HCT116 (cell line): Measurements from ENCODE around the gene CCDC32. TPM values are rescaled to one million over a fixed set of nuclear protein-coding genes. Genes with fewer than 3 reads are reported as not detected.

ENCODE experiments used
- ATAC-seq: fragments of 200-7000 bp; cut with Tn5 transposase; 2 replicates; pipeline ENCODE4 v1.9.1; 2020; ENCODE audit warnings: mild to moderate bottlenecking, moderate library complexity
- BruUV-seq: library from RNA; stranded (reverse); fragments of 400-500 nt; replicated peaks from 2 replicates; lab custom pipeline; 2021; lab: Mats Ljungman, UMichigan
- CTCF ChIA-PET: fragments of 300-600 bp; sonication (Branson Sonifier 250); formaldehyde crosslinking; loops from one replicate; lab custom pipeline; 2021; ENCODE audit warnings: antibody characterized with exemption; lab: Charles Lee
- POLR2A ChIA-PET: fragments of 300-600, 350-600 bp; sonication (Branson Sonifier 250); formaldehyde crosslinking; loops from one replicate; lab custom pipeline; 2021; ENCODE audit warnings: antibody characterized with exemption; lab: Charles Lee
- RAD21 ChIA-PET, 2 experiments: fragments of 300-600 bp; sonication (Branson Sonifier 250); formaldehyde crosslinking; loops; one replicate each; lab custom pipeline; 2023; ENCODE audit warnings: low total read pairs in 2 of 2; ENCODE audit not compliant: uncharacterized antibody in 2 of 2, unreplicated experiment in 2 of 2, low non-redundant PET in 1 of 2; lab: Charles Lee
- DNase-seq: peaks from one replicate; pipeline ENCODE4 v3.0.0-alpha.2; 2010; ENCODE audit warnings: low read depth, low spot score
- H2AFZ ChIP-seq: fragments of 200-600 bp; shearing (Covaris generic), sonication (generic); 2 replicates; pipeline ENCODE4 v1.6.1; 2017; ENCODE audit warnings: low read depth, mixed run types, mixed read lengths, antibody characterized with exemption, low read length; ENCODE audit not compliant: poor library complexity, severe bottlenecking
- H3K27ac ChIP-seq: 2 replicates; pipeline ENCODE4 v1.5.1; 2012; ENCODE audit warnings: low read depth, low read length
- H3K27me3 ChIP-seq: fragments of 200-600 bp; sonication (generic); 2 replicates; pipeline ENCODE4 v1.6.1; 2016; ENCODE audit warnings: mixed run types, low read length, mixed read lengths; ENCODE audit not compliant: insufficient read depth
- H3K36me3 ChIP-seq, 2 experiments: fragments of 200-500 bp in 1 of 2; fragments of 200-600 bp in 1 of 2; sonication (Bioruptor generic) in 1 of 2; sonication (generic) in 1 of 2; 2 replicates each; pipeline versions ENCODE4 v1.5.1 to v1.6.1; 2014 to 2016; ENCODE audit warnings: low read length in 2 of 2, inconsistent platforms in 1 of 2, mixed read lengths in 1 of 2, mixed run types in 1 of 2; ENCODE audit not compliant: insufficient read depth in 2 of 2, control insufficient read depth in 1 of 2
- H3K4me1 ChIP-seq, 2 experiments: fragments of 200-600 bp in 1 of 2; sonication (generic) in 1 of 2; 2 replicates each; pipeline versions ENCODE4 v1.5.1 to v1.6.1; 2012 to 2017; ENCODE audit warnings: low read length in 2 of 2, inconsistent platforms in 1 of 2, mild to moderate bottlenecking in 1 of 2, mixed read lengths in 1 of 2, mixed run types in 1 of 2, moderate library complexity in 1 of 2; ENCODE audit not compliant: insufficient read depth in 2 of 2, control insufficient read depth in 1 of 2
- H3K4me2 ChIP-seq: fragments of 200-600 bp; sonication (generic); 2 replicates; pipeline ENCODE4 v1.6.1; 2017; ENCODE audit warnings: mixed run types, low read length, mixed read lengths
- H3K4me3 ChIP-seq, 2 experiments: fragments of 200-600 bp in 1 of 2; sonication (generic) in 1 of 2; replicated peaks in 1 of 2; 2 replicates each; pipeline ENCODE4 v1.5.1; 2011 to 2016; ENCODE audit warnings: low read length in 2 of 2, control low read depth in 1 of 2, low read depth in 1 of 2, mild to moderate bottlenecking in 1 of 2, mixed read lengths in 1 of 2, mixed run types in 1 of 2
- H3K79me2 ChIP-seq: fragments of 200-600 bp; sonication (generic); 2 replicates; pipeline ENCODE4 v1.6.1; 2017; ENCODE audit warnings: mild to moderate bottlenecking, mixed run types, low read length, moderate library complexity, mixed read lengths; ENCODE audit not compliant: insufficient read depth
- H3K9ac ChIP-seq: fragments of 200-600 bp; sonication (generic); 2 replicates; pipeline ENCODE4 v1.6.1; 2016; ENCODE audit warnings: low read length, mixed read lengths
- H3K9me2 ChIP-seq: fragments of 200-600 bp; sonication (generic), shearing (Covaris generic); 2 replicates; pipeline ENCODE4 v1.6.1; 2017; ENCODE audit warnings: mixed run types, mild to moderate bottlenecking, moderate library complexity; ENCODE audit not compliant: insufficient read depth
- H3K9me3 ChIP-seq, 2 experiments: fragments of 200-500 bp in 1 of 2; fragments of 200-600 bp in 1 of 2; sonication (Bioruptor generic) in 1 of 2; sonication (generic) in 1 of 2; 2 replicates each; pipeline ENCODE4 v1.6.1; 2014 to 2017; ENCODE audit warnings: low read length in 2 of 2, mixed read lengths in 2 of 2, inconsistent platforms in 1 of 2, low read depth in 1 of 2, mild to moderate bottlenecking in 1 of 2, mixed run types in 1 of 2, moderate library complexity in 1 of 2; ENCODE audit not compliant: control insufficient read depth in 1 of 2, insufficient read depth in 1 of 2
- H4K20me1 ChIP-seq: fragments of 200-600 bp; sonication (generic), shearing (Covaris generic); 2 replicates; pipeline ENCODE4 v1.6.1; 2017; ENCODE audit warnings: mixed run types, mild to moderate bottlenecking, moderate library complexity; ENCODE audit not compliant: insufficient read depth
- ATF3 ChIP-seq: IDR thresholded peaks from 2 replicates; pipeline ENCODE4 v1.6.1; 2012
- CTCF ChIP-seq, 3 experiments: fragments of 200-600 bp in 1 of 3; sonication (generic) in 1 of 3; IDR thresholded peaks in 2 of 3; conservative IDR thresholded peaks in 1 of 3; 2 replicates each; pipeline ENCODE4 v1.5.1; 2012 to 2017; ENCODE audit warnings: low read depth in 2 of 3, low read length in 2 of 3, antibody characterized with exemption in 1 of 3, borderline replicate concordance in 1 of 3, control low read depth in 1 of 3, mild to moderate bottlenecking in 1 of 3, mixed read lengths in 1 of 3, mixed run types in 1 of 3, moderate library complexity in 1 of 3; ENCODE audit not compliant: insufficient read depth in 1 of 3
- EGR1 ChIP-seq: IDR thresholded peaks from 2 replicates; pipeline ENCODE4 v1.6.1; 2012; ENCODE audit warnings: low read depth
- POLR2AphosphoS5 ChIP-seq: IDR thresholded peaks from 2 replicates; pipeline ENCODE4 v1.6.1; 2011; ENCODE audit warnings: mild to moderate bottlenecking, low read depth, low read length, moderate library complexity
- RAD21 ChIP-seq: IDR thresholded peaks from 2 replicates; pipeline ENCODE4 v1.6.1; 2012; ENCODE audit warnings: low read depth, mild to moderate bottlenecking
- SIN3A ChIP-seq: IDR thresholded peaks from 2 replicates; pipeline ENCODE4 v1.6.1; 2012; ENCODE audit warnings: low read depth
- SP1 ChIP-seq: IDR thresholded peaks from 2 replicates; pipeline ENCODE4 v1.6.1; 2012; ENCODE audit warnings: low read depth
- SRF ChIP-seq: IDR thresholded peaks from 2 replicates; pipeline ENCODE4 v1.6.1; 2012; ENCODE audit warnings: low read depth
- TCF7L2 ChIP-seq: IDR thresholded peaks from 2 replicates; pipeline ENCODE4 v1.7.0; 2011; ENCODE audit warnings: borderline replicate concordance, inconsistent platforms; ENCODE audit not compliant: insufficient read depth, insufficient read length; ENCODE audit errors: extremely low read depth
- intact Hi-C: fragments of 100-400 bp; cut with micrococcal nuclease; formaldehyde crosslinking; loops from 2 replicates; pipeline ENCODE4 v1.10.0; 2022
- total RNA-seq: library from RNA; stranded (reverse); gene quantifications from one replicate; pipeline ENCODE4 v1.2.1, GENCODE V29; 2021; ENCODE audit not compliant: unreplicated experiment

CCDC32 gene
- total RNA-seq, 1 experiment from 2014 or later: 18.6 TPM

DNA sequence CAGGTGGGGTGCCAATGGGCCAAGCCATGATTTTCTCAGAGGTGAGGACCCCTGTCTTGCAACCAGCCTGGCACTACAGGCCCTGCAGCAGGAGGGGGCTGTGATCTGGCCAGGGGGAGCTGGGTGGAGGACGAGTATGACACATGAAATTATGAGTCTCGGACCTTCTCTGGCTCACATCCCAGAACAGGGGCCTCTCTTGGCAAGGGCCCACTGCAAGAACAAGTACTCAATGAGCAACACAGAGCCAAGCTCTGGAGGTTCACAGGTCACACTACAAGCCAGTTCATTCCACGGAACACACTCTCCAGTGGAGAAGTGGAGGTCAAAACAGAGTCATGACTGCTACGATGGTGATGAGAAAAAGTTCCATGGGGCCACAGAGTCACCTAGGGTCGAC lies 28.3 kb downstream of the CCDC32 start:
- Histone ChIP-seq H3K9ac (no peak overlapping the region), H4K20me1 (no peaks in the 10 kb centered on the region), H3K4me1 (no peaks in the 10 kb centered on the region), H3K9me3 (no peaks in the 10 kb centered on the region), H3K27me3 (no peaks in the 10 kb centered on the region), H3K4me3 (no peak overlapping the region), H2AFZ (no peak overlapping the region), H3K27ac (no peak overlapping the region), H3K4me2 (no peak overlapping the region), H3K9me2 (no peaks in the 10 kb centered on the region), H3K36me3 (no peaks in the 10 kb centered on the region)
- DNase-seq: no peak
- POLR2A ChIA-PET: no interaction called here
- RAD21 ChIA-PET: no interaction called here
- CTCF ChIA-PET: no interaction called here
- intact Hi-C loops: no loop called here
- BruUV-seq: no TSS peak
- no peak for TF ChIP-seq SIN3A
- no peak for TF ChIP-seq ATF3
- TF ChIP-seq EGR1: no peak
- TF ChIP-seq CTCF (IDR thresholded peaks at IDR 0.05 in 2 of 3, conservative IDR thresholded peaks at IDR 0.05 in 1 of 3; ENCODE audit: borderline replicate concordance in 1 of 3, insufficient read depth in 1 of 3, low read depth in 2 of 3, low read length in 2 of 3): no peak
- no peak for TF ChIP-seq RAD21
- TF ChIP-seq TCF7L2: no peak
- no peak for TF ChIP-seq POLR2AphosphoS5
- TF ChIP-seq SP1: no peak
- no peak for TF ChIP-seq SRF
- TF ChIP-seq, all 23 proteins: peak for 0
- no peak for ATAC-seq
- no peaks in the 10 kb centered on the region for H3K79me2 ChIP-seq
